Measurements from ENCODE around the gene SPART. TPM values are rescaled to one million over a fixed set of nuclear protein-coding genes. Genes with fewer than 3 reads are reported as not detected.

Gene SPART
- total and polyA plus RNA-seq, 9 of the 15 experiments (the other 6 are each of a cell fraction or from before 2014, with no cell fraction given), result 18.7 to 79.0 (median 41.0) TPM

- TF ChIP-seq CCNT2 (IDR thresholded peaks at IDR 0.05; ENCODE audit: borderline replicate concordance, extremely low read depth, insufficient read length, low read depth, low read length) (no peak), POLR3A (IDR thresholded peaks at IDR 0.05; ENCODE audit: borderline replicate concordance, extremely low read depth, insufficient read depth, insufficient read length) (no peak), PBX2 (CRISPR knock-in tag; IDR thresholded peaks at IDR 0.05; ENCODE audit: low read depth) (no peak), PBX2 (tag; conservative IDR thresholded peaks at IDR 0.05; ENCODE audit: low read depth) (no peak), ATF1 (CRISPR knock-in tag; IDR thresholded peaks at IDR 0.05) (peak; percentile 66; the same call in 1 of the 2 replicates), ATF1 (tag; IDR thresholded peaks at IDR 0.05) (peak; percentile 96), ZBTB9 (CRISPR knock-in tag; IDR thresholded peaks at IDR 0.05) (no peak), STAG1 (CRISPR knock-in tag; IDR thresholded peaks at IDR 0.05; ENCODE audit: borderline replicate concordance) (no peak), CEBPB (tag; IDR thresholded peaks at IDR 0.05) (no peak), CHD7 (IDR thresholded peaks at IDR 0.05; ENCODE audit: low read depth, low read length) (no peak)
These were observed 48.5 kb downstream of the SPART start, which contains the start of gene CCDC169 (continued) for GRCh38 chr13:36297366-36298338.

All from K562 (cell line).